NCI-H1930 (cell line): ENCODE data around the gene VPS8.
"Not testable (repeated sequence)": the region's sequence is repeated elsewhere in the genome, so short reads cannot be mapped to it uniquely, and the experiment has no call there.

Experiments
- DNase-seq, 2 experiments: peaks; one replicate each; lab custom pipeline; 2025; lab: John Stamatoyannopoulos, UW

Gene VPS8

DNA sequence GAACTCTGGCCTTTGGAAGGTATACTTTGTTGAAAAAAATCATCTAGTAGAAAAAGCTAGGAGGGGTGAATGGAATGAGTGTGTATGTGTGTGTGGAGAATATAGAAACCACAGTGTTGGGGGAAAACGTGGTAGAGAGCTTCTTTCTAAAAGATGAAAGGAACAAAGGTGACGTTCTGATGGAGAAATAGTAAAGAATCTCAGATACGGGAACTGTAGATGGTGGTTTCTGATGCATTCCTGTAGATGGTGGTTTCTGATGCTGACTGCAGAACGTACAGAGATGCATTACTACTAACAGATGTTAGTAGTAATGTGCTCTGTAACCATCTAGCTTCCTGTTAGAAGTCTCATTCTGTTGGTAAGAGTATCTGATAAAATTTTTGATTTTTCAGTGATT lies 60.2 kb downstream of the VPS8 start:
- DNase-seq = no peak

- no peak for DNase-seq
These were observed 61.2 kb downstream of the VPS8 start for GRCh38 chr3:184873141-184873540.

DNA sequence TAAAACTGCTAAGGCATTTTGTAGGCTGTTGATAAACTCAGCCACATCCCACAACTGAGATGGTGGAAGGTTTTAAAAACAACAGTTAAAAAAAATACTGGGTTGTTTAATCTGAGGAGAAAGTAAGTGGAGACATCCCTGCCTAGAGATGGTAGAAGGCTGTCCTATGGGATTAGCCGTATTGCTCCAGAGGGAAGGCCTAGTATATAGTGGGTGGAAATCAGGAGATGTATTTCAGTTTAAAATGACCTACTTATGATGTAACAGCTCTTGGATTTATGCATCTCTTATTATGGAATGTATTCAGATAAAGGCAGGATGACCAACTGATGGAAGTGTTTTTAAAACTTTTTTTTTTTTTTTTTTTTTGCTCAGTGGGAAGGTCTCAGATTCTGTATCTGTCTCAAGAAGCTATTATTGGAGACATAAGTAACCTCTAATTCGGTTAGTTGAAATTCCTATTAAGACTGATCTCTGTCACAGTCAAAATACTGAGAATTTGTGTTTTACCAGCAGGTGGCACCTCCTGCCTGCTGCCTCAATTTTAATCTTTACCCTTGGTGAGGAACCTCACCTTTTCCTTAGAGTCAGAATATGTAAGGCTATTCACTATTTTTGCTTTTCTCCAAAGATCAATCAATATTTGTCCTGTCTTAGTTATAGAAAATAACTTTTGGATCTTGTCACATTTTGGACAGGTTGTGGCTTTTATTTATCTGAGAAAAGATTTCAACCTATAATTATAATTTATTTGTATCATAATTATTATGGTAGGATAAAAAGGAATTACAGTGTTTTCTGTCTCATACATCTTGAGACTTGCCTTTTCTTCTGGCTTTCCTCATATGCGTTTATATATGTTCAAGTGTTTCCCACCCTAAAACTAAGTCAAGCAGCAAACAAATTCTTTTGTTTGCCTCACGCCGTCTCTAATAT lies 63.0 kb downstream of the VPS8 start:
- DNase-seq = peak in 1 of 2 experiments; percentile 14

GRCh38 chr3:184880276-184881019 lies 68.5 kb downstream of the VPS8 start:
- no peak for DNase-seq

DNA sequence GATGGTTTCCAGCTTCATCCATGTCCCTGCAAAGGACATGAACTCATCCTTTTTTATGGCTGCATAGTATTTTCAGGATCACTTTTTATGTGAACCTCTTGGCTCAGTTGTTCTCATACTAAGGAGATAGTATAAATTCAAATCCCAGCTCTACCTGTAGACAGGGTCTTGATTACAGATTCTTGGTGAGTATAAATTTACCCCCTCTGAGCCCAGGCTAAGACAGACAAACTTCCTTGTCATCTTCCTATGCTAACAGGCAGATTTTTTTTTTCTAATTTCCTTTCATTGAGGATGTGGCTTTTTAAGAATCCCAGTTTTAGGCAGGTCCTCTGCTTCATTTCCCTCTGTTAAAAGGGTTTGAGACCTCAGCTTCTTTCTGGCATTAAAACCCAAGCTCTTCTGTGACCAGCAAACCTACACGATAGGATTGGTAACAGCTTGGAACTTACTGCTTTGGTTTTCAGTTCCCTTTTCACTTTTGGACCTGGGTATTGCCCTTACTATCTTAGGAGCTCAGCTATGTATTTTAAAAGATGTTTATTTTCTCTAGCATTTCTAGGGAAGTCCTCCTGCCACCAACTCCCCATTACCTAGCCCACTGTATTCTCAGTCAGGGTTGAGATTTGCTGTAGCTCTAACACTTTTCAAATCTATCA lies 72.5 kb downstream of the VPS8 start:
- no peak for DNase-seq

DNA sequence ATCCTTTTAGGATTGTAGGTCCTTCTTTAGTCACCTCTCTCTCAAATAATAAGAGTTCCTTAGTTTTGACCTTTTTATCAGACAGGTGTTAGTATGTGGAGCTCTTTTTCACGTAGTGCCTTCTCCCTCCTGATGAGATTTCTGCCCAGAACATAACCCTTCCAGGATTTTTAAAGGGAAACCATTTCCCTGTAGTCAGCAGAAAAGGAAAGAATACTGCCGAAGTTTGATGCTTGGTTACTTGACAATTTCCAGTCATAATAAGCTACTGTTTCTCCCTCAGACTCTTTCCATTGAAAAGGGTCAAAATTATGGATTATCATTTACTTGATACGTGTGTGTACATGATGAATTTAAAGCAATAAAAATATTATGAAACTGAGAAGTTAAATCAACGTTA lies 73.1 kb downstream of the VPS8 start:
- DNase-seq = no peak

DNA sequence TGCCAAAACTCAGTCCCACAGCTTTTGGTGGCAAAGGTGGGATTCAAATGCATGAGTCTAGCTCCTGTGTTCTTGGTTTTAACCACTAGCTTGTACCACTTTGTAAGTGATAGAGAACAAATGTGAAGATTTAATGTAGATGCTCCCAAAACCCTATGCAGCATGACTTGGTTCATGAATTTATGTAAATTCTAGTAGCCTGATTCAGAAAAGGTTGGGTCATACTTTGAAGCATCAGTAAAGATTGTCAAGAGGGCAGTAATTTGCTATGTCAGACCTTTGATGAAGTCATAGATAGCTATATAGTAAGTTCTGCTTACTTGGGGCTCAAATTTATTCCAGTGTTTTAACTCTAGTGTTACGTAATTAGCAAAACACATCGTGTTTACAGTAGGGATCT lies 75.6 kb downstream of the VPS8 start:
- DNase-seq = no peak

- no peak for DNase-seq
These were observed 77.4 kb downstream of the VPS8 start for GRCh38 chr3:184889312-184889904.

GRCh38 chr3:184894051-184894450 lies 82.1 kb downstream of the VPS8 start:
- no peak for DNase-seq

- no peak for DNase-seq
These were observed 83.4 kb downstream of the VPS8 start for GRCh38 chr3:184895350-184895749.

DNA sequence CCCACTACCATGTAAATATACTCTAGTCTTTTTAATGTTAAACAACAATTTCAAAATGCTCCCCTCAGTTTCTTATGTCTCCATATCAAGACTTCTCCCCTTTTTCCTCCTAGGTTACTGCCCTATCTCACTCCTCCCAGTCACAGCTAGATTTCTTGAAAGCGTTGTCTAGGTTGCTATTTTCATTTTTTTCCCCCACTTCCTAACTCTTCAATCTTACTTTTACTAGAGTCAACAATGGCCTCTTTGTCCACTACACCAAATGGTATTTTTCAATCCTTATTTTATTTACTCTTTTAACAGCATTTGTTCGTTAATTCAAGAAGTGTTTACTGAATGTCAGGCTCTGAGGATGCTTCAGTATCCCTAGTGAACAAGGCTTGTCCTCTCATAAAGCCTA lies 84.4 kb downstream of the VPS8 start:
- DNase-seq = no peak

- DNase-seq = no peak
These were observed 88.1 kb downstream of the VPS8 start for GRCh38 chr3:184899953-184900595.

DNA sequence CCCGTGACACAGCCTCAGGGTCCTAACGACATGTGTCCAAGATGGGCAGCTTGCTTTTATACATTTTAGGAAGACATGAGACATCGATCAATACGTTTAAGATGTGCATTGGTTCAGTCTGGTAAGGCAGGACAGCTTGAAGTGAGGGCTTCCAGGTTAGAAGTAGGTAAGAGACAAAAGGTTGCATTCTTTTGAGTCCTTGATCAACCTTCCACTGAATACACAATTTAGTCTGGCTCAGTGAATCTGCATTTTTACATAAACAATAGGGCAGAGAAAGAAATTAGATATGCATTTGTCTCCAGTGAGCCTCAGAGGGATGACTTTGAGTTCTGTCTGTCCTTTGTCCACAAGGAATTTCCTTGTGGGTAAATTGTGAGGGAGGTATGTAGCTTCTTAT lies 95.1 kb downstream of the VPS8 start:
- DNase-seq = not testable (repeated sequence)

DNA sequence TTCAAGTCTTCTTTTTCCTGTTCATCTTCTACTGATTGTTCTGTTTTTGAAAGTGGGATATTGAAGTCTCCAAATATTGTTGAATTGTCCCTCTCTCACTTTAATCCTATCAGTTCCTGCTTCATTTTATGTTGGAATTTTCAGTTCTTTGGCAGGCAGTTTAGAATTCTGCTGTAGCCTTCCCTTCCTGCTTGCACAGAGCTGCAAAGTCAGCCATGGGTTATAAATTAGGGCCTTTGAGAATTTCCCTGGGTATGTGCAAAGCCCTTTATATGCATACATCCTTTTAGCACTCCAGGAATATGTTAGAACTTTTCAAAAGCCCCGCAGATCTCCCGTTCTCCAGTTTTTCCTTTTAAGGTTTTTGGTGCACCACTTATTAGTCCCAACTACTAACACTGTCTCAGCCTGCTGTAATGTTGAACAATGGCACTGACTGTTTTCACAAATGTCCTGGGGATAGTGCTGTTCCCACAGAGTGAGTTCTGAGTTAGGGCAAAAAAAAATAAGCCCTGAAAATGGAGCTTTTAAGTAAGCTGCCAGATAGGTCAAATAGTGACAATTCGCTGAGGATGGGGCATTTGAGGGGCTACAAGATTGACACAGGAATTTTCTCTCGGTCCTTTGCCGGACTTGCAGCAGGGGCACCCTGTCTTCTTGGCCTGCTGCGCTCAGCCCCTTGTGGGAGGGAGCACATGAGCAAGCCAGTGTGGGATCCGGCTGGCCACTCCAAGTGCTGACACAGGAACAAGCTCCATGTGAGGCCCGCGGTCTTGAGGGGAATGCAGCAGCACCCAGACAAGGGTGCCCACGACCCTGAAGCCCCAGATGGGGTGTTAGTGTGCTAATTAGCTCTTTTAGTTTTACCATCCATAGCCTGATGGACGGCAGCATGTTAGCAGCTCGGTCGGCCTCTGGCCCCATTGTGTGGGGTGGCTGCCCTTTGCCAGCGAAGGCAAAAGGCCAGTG lies 96.0 kb downstream of the VPS8 start:
- no peak for DNase-seq

DNA sequence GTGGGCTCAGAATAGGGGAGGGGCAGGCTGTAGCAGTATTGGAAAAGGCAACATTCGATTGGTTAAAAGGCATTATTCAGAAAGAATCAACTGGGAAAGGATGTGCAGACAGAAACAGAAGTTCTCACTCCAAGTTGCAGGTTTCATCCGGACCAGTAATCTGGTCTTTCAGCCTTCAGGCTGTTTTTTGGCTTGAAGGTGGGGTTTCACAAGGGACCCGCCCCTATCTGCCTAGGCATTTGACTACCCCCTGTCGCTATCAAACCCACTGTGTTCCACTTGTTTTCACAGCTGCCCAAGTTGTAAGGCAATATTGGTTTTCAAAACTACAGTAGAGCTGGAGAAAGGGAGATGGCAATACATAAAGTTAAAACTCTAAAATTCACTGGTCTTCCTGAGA lies 96.9 kb downstream of the VPS8 start:
- no peak for DNase-seq

DNA sequence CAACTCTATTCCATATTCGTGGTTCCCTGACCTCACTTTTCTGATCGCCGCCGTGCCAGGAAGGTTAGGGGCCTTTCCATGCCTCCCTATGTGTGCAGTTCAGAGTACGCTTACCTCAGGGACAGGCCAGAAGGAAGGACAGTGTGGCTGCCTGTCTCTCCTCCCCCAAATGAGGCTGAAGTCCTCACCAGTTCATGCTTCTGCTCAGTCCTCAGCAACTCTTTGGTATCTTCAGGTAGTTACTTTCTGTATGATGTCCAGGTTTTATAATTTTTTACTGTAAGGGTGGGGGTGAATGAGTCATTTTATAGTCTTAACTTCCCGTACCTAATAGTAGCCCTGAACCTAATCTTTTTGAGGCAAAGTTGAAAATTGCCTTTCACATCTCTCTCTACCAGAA lies 98.7 kb downstream of the VPS8 start:
- no peak for DNase-seq

DNA sequence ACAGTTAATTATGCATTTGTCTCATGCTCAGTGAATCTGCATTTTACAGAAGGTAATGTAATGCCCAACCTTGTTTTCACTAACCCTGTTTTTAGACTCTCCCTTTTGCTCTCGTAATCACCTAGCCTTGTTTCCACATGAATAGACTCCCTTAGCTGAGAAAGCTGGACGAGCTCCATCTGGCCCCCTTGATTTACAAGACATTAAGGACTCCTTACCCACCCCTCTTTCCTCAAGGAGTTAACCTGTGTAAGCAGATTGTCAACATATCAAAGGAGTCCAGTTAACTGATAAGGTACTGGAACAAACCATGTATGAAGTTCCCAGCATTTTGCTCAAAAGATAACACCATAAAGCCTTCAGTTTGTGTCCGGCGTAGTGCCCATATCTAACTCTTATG lies 99.6 kb downstream of the VPS8 start:
- DNase-seq = no peak

GRCh38 chr3:184912163-184912562 lies 100.2 kb downstream of the VPS8 start:
- no peak for DNase-seq

DNA sequence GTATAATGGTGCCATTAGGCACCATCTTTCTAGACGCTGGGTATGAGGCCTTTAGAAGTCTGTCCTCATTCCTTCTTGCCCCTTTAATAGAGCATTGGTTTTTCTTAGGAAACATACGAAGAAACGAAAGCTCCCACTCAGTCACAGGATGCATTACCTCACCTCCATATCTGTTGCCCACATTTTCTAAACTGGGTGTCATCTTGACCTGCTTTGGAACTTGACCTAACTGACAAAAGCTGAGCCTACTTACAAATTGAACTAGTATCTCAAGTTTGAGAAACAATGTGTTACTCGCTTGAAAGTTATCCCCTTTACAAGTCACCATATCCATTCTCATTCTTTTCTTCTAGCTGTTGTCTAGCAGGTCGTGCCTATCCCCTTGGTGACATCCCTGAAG lies 102.7 kb downstream of the VPS8 start:
- no peak for DNase-seq

- DNase-seq = no peak
These were observed 106.8 kb downstream of the VPS8 start for GRCh38 chr3:184918750-184919149.

DNA sequence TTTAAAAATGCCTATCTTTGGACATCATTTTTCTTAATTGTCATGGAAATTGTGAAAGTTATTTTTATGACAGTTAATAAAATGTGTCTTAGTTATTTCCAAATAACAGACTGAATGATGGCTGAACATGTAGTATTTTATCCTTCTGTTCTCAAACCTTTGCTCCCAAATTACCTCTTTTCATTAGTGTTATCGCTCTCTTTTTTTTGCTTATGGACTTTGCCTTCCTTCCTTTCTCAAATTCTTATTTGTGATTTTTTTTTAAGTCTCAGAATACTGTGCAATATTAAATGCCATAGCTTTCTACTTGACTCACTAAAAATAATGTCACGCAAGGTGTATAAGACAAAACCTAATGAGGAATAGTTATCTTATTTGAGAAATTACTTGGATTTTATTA lies 107.7 kb downstream of the VPS8 start:
- no peak for DNase-seq
